GM23338 (cell line): ENCODE data around the gene FAM221A. TPM values are rescaled to one million over a fixed set of nuclear protein-coding genes. Genes with fewer than 3 reads are reported as not detected.

ENCODE experiments used
- ATAC-seq: fragments of 200-7000 bp; cut with Tn5 transposase; 3 replicates; pipeline ENCODE4 v1.9.1; 2020
- DNase-seq: peaks from one replicate; pipeline ENCODE4 v3.0.0-alpha.2; 2015; ENCODE audit warnings: low spot score
- H2AFZ ChIP-seq: fragments of 200-600 bp; sonication (generic); 2 replicates; pipeline ENCODE4 v1.8.0; 2016; ENCODE audit warnings: antibody characterized with exemption, mild to moderate bottlenecking, moderate library complexity
- H3F3A ChIP-seq: fragments of 200-600 bp; sonication (generic); replicated peaks from 2 replicates; pipeline ENCODE4 v1.8.0; 2017; ENCODE audit warnings: antibody characterized with exemption, mixed run types, low read depth
- H3K27ac ChIP-seq: fragments of 200-600 bp; sonication (generic); 2 replicates; pipeline ENCODE4 v1.6.1; 2016; ENCODE audit warnings: low read depth
- H3K27me3 ChIP-seq: fragments of 200-600 bp; sonication (generic); 2 replicates; pipeline ENCODE4 v1.8.0; 2016; ENCODE audit warnings: mild to moderate bottlenecking, mixed run types, moderate library complexity; ENCODE audit not compliant: insufficient read depth
- H3K36me3 ChIP-seq: fragments of 200-600 bp; sonication (generic); 2 replicates; pipeline ENCODE4 v1.8.0; 2016; ENCODE audit warnings: mild to moderate bottlenecking; ENCODE audit not compliant: insufficient read depth
- H3K4me1 ChIP-seq: fragments of 200-600 bp; sonication (generic); 2 replicates; pipeline ENCODE4 v1.8.0; 2016; ENCODE audit warnings: mild to moderate bottlenecking, moderate library complexity; ENCODE audit not compliant: insufficient read depth
- H3K4me2 ChIP-seq: fragments of 200-600 bp; sonication (generic); 2 replicates; pipeline ENCODE4 v1.7.1; 2017; ENCODE audit warnings: mixed run types
- H3K4me3 ChIP-seq: fragments of 200-600 bp; sonication (generic); 2 replicates; pipeline ENCODE4 v1.6.1; 2016; ENCODE audit warnings: mixed run types
- H3K79me2 ChIP-seq: fragments of 200-600 bp; sonication (generic); replicated peaks from 2 replicates; pipeline ENCODE4 v1.8.0; 2017; ENCODE audit warnings: mild to moderate bottlenecking; ENCODE audit not compliant: insufficient read depth
- H3K9me2 ChIP-seq: fragments of 200-600 bp; sonication (generic); 2 replicates; pipeline ENCODE4 v1.8.0; 2017; ENCODE audit not compliant: insufficient read depth
- H4K20me1 ChIP-seq: fragments of 200-600 bp; sonication (generic); replicated peaks from 2 replicates; pipeline ENCODE4 v1.8.0; 2017; ENCODE audit warnings: mild to moderate bottlenecking; ENCODE audit not compliant: insufficient read depth
- H3K27ac Mint-ChIP-seq: 2 replicates; pipeline ENCODE4 v1.8.0; 2020; ENCODE audit warnings: inconsistent platforms, mild to moderate bottlenecking, moderate library complexity, mixed read lengths
- H3K27me3 Mint-ChIP-seq: 3 replicates; pipeline ENCODE4 v1.8.0; 2022; ENCODE audit warnings: low read depth, mild to moderate bottlenecking, moderate library complexity, mixed read lengths, inconsistent platforms; ENCODE audit not compliant: insufficient read depth, poor library complexity
- H3K36me3 Mint-ChIP-seq: 3 replicates; pipeline ENCODE4 v1.8.0; 2021; ENCODE audit warnings: low read depth, mild to moderate bottlenecking, inconsistent platforms, moderate library complexity, mixed read lengths
- H3K4me1 Mint-ChIP-seq: 3 replicates; pipeline ENCODE4 v1.8.0; 2020; ENCODE audit warnings: mild to moderate bottlenecking, inconsistent platforms, mixed read lengths
- H3K4me3 Mint-ChIP-seq: 3 replicates; pipeline ENCODE4 v1.8.0; 2021; ENCODE audit warnings: moderate library complexity, mild to moderate bottlenecking, inconsistent platforms, mixed read lengths
- H3K9me3 Mint-ChIP-seq: 3 replicates; pipeline ENCODE4 v1.8.0; 2020; ENCODE audit warnings: moderate library complexity, mild to moderate bottlenecking, inconsistent platforms, mixed read lengths
- CREB1 ChIP-seq: fragments of 250-450 bp; sonication (Bioruptor Pico); IDR thresholded peaks from 2 replicates; pipeline ENCODE4 v1.5.0; 2020; ENCODE audit warnings: low read depth, mild to moderate bottlenecking, moderate library complexity
- EZH2 ChIP-seq: fragments of 200-600 bp; sonication (generic); IDR thresholded peaks from one replicate; pipeline ENCODE4 v1.8.0; 2017; ENCODE audit warnings: antibody characterized with exemption, mild to moderate bottlenecking, low read depth; ENCODE audit not compliant: unreplicated experiment
- EZH2phosphoT487 ChIP-seq: fragments of 200-600 bp; sonication (generic); IDR thresholded peaks from one replicate; pipeline ENCODE4 v1.8.1; 2018; ENCODE audit warnings: antibody characterized with exemption; ENCODE audit not compliant: unreplicated experiment
- JUNB ChIP-seq: IDR thresholded peaks from one replicate; pipeline ENCODE4 v1.6.1; 2016; ENCODE audit warnings: antibody characterized with exemption; ENCODE audit not compliant: unreplicated experiment
- NANOG ChIP-seq: IDR thresholded peaks from 2 replicates; pipeline ENCODE4 v1.6.1; 2016; ENCODE audit warnings: antibody characterized with exemption, borderline replicate concordance
- POLR2AphosphoS5 ChIP-seq: IDR thresholded peaks from 2 replicates; pipeline ENCODE4 v1.6.1; 2016; ENCODE audit warnings: antibody characterized with exemption, low read depth
- STAT1 ChIP-seq: IDR thresholded peaks from one replicate; pipeline ENCODE4 v1.6.1; 2016; ENCODE audit warnings: antibody characterized with exemption; ENCODE audit not compliant: unreplicated experiment
- ZNF114 ChIP-seq: fragments of 250-450 bp; sonication (Bioruptor Pico); IDR thresholded peaks from 2 replicates; pipeline ENCODE4 v1.5.0; 2020; ENCODE audit warnings: mild to moderate bottlenecking, moderate library complexity
- ZNF331 ChIP-seq: fragments of 250-450 bp; sonication (Bioruptor Pico); IDR thresholded peaks from 2 replicates; pipeline ENCODE4 v1.5.0; 2020; ENCODE audit warnings: low read depth, mild to moderate bottlenecking, moderate library complexity
- polyA plus RNA-seq: library from polyadenylated mRNA; unstranded; fragments of >200 nt; fragmentation: Nextera tagmentation; extraction: Ambion mirVana; gene quantifications from 2 replicates; pipeline ENCODE4 v1.2.1, GENCODE V29; 2016
- total RNA-seq: library from RNA; depleted of rRNA; stranded (reverse); fragments of >200 nt; shearing (Covaris generic); gene quantifications from 2 replicates; pipeline ENCODE4 v1.2.3, GENCODE V29; 2014
- TF ChIP-seq, protein P1 (sequence below), 2 experiments: fragments of 200-600 bp in 1 of 2; sonication (generic) in 1 of 2; conservative IDR thresholded peaks; 2 replicates each; pipeline versions ENCODE4 v1.5.1 to v1.6.1; 2016 to 2017; ENCODE audit warnings: antibody characterized with exemption in 2 of 2, low read depth in 2 of 2, mild to moderate bottlenecking in 2 of 2, moderate library complexity in 1 of 2
- TF ChIP-seq, protein P2 (sequence below): IDR thresholded peaks from one replicate; pipeline ENCODE4 v1.6.1; 2018; ENCODE audit warnings: antibody characterized with exemption; ENCODE audit not compliant: unreplicated experiment
- TF ChIP-seq, protein P3 (sequence below): IDR thresholded peaks from 2 replicates; pipeline ENCODE4 v1.6.1; 2016; ENCODE audit warnings: antibody characterized with exemption
- TF ChIP-seq, protein P4 (sequence below): fragments of 250-450 bp; sonication (Bioruptor Pico); IDR thresholded peaks from 2 replicates; pipeline ENCODE4 v1.5.0; 2020; ENCODE audit warnings: mild to moderate bottlenecking, moderate library complexity

FAM221A gene
- total and polyA plus RNA-seq, 2 experiments from 2014 or later, result 31.4 to 35.7 TPM

DNA sequence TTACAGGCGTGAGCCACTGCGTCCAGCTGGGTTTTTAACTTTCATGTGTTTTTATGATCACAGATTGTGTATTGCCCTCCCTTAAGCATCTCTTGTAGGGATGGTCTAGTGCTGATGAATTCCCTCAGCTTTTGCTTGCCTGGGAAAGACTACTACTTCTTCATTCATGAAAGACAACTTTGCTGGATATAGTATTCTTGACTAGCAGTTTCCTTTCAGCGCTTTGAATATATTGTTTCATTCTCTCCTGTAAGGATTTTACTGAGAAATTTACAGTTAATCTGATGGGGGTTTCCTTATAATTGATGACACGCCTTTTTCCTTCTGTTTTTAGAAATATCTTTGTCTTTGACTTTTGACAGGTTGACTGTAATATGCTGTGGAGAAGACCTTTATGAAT is 63.2 kb downstream of the FAM221A start:
- Histone ChIP-seq H3K4me2 (no peak overlapping the region), H2AFZ (no peak overlapping the region), H3K79me2 (no peaks in the 10 kb centered on the region), H3K36me3 (peaks cover 5% of the 10 kb centered on the region; the same call in 1 of the 2 replicates), H3K4me1 (no peaks in the 10 kb centered on the region), H3K27me3 (no peaks in the 10 kb centered on the region), H3F3A (no peaks in the 10 kb centered on the region), H4K20me1 (no peaks in the 10 kb centered on the region), H3K4me3 (no peak overlapping the region), H3K27ac (no peak overlapping the region), H3K9me2 (no peaks in the 10 kb centered on the region)
- DNase-seq (no peak), ATAC-seq (no peak)
- Mint-ChIP-seq H3K9me3 (peaks cover 46% of the 10 kb centered on the region), H3K4me1 (no peaks in the 10 kb centered on the region), H3K4me3 (no peak overlapping the region), H3K27me3 (peaks cover 3% of the 10 kb centered on the region), H3K27ac (no peak overlapping the region), H3K36me3 (peaks cover 33% of the 10 kb centered on the region)
- TF ChIP-seq POLR2AphosphoS5, result no peak
- no peak for TF ChIP-seq ZNF114 (CRISPR knock-in tag)
- TF ChIP-seq NANOG, result no peak
- no peak for TF ChIP-seq CREB1
- no peak for TF ChIP-seq EZH2
- TF ChIP-seq JUNB, result no peak
- TF ChIP-seq, protein P1, sequence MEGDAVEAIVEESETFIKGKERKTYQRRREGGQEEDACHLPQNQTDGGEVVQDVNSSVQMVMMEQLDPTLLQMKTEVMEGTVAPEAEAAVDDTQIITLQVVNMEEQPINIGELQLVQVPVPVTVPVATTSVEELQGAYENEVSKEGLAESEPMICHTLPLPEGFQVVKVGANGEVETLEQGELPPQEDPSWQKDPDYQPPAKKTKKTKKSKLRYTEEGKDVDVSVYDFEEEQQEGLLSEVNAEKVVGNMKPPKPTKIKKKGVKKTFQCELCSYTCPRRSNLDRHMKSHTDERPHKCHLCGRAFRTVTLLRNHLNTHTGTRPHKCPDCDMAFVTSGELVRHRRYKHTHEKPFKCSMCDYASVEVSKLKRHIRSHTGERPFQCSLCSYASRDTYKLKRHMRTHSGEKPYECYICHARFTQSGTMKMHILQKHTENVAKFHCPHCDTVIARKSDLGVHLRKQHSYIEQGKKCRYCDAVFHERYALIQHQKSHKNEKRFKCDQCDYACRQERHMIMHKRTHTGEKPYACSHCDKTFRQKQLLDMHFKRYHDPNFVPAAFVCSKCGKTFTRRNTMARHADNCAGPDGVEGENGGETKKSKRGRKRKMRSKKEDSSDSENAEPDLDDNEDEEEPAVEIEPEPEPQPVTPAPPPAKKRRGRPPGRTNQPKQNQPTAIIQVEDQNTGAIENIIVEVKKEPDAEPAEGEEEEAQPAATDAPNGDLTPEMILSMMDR (conservative IDR thresholded peaks at IDR 0.05; ENCODE audit: low read depth in 2 of 2), result no peak
- no peak for TF ChIP-seq EZH2phosphoT487
- no peak for TF ChIP-seq STAT1
- TF ChIP-seq, protein P2, sequence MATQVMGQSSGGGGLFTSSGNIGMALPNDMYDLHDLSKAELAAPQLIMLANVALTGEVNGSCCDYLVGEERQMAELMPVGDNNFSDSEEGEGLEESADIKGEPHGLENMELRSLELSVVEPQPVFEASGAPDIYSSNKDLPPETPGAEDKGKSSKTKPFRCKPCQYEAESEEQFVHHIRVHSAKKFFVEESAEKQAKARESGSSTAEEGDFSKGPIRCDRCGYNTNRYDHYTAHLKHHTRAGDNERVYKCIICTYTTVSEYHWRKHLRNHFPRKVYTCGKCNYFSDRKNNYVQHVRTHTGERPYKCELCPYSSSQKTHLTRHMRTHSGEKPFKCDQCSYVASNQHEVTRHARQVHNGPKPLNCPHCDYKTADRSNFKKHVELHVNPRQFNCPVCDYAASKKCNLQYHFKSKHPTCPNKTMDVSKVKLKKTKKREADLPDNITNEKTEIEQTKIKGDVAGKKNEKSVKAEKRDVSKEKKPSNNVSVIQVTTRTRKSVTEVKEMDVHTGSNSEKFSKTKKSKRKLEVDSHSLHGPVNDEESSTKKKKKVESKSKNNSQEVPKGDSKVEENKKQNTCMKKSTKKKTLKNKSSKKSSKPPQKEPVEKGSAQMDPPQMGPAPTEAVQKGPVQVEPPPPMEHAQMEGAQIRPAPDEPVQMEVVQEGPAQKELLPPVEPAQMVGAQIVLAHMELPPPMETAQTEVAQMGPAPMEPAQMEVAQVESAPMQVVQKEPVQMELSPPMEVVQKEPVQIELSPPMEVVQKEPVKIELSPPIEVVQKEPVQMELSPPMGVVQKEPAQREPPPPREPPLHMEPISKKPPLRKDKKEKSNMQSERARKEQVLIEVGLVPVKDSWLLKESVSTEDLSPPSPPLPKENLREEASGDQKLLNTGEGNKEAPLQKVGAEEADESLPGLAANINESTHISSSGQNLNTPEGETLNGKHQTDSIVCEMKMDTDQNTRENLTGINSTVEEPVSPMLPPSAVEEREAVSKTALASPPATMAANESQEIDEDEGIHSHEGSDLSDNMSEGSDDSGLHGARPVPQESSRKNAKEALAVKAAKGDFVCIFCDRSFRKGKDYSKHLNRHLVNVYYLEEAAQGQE, result no peak
- TF ChIP-seq, protein P3, sequence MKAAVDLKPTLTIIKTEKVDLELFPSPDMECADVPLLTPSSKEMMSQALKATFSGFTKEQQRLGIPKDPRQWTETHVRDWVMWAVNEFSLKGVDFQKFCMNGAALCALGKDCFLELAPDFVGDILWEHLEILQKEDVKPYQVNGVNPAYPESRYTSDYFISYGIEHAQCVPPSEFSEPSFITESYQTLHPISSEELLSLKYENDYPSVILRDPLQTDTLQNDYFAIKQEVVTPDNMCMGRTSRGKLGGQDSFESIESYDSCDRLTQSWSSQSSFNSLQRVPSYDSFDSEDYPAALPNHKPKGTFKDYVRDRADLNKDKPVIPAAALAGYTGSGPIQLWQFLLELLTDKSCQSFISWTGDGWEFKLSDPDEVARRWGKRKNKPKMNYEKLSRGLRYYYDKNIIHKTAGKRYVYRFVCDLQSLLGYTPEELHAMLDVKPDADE, result no peak
- TF ChIP-seq ZNF331, result no peak
- TF ChIP-seq, protein P4, sequence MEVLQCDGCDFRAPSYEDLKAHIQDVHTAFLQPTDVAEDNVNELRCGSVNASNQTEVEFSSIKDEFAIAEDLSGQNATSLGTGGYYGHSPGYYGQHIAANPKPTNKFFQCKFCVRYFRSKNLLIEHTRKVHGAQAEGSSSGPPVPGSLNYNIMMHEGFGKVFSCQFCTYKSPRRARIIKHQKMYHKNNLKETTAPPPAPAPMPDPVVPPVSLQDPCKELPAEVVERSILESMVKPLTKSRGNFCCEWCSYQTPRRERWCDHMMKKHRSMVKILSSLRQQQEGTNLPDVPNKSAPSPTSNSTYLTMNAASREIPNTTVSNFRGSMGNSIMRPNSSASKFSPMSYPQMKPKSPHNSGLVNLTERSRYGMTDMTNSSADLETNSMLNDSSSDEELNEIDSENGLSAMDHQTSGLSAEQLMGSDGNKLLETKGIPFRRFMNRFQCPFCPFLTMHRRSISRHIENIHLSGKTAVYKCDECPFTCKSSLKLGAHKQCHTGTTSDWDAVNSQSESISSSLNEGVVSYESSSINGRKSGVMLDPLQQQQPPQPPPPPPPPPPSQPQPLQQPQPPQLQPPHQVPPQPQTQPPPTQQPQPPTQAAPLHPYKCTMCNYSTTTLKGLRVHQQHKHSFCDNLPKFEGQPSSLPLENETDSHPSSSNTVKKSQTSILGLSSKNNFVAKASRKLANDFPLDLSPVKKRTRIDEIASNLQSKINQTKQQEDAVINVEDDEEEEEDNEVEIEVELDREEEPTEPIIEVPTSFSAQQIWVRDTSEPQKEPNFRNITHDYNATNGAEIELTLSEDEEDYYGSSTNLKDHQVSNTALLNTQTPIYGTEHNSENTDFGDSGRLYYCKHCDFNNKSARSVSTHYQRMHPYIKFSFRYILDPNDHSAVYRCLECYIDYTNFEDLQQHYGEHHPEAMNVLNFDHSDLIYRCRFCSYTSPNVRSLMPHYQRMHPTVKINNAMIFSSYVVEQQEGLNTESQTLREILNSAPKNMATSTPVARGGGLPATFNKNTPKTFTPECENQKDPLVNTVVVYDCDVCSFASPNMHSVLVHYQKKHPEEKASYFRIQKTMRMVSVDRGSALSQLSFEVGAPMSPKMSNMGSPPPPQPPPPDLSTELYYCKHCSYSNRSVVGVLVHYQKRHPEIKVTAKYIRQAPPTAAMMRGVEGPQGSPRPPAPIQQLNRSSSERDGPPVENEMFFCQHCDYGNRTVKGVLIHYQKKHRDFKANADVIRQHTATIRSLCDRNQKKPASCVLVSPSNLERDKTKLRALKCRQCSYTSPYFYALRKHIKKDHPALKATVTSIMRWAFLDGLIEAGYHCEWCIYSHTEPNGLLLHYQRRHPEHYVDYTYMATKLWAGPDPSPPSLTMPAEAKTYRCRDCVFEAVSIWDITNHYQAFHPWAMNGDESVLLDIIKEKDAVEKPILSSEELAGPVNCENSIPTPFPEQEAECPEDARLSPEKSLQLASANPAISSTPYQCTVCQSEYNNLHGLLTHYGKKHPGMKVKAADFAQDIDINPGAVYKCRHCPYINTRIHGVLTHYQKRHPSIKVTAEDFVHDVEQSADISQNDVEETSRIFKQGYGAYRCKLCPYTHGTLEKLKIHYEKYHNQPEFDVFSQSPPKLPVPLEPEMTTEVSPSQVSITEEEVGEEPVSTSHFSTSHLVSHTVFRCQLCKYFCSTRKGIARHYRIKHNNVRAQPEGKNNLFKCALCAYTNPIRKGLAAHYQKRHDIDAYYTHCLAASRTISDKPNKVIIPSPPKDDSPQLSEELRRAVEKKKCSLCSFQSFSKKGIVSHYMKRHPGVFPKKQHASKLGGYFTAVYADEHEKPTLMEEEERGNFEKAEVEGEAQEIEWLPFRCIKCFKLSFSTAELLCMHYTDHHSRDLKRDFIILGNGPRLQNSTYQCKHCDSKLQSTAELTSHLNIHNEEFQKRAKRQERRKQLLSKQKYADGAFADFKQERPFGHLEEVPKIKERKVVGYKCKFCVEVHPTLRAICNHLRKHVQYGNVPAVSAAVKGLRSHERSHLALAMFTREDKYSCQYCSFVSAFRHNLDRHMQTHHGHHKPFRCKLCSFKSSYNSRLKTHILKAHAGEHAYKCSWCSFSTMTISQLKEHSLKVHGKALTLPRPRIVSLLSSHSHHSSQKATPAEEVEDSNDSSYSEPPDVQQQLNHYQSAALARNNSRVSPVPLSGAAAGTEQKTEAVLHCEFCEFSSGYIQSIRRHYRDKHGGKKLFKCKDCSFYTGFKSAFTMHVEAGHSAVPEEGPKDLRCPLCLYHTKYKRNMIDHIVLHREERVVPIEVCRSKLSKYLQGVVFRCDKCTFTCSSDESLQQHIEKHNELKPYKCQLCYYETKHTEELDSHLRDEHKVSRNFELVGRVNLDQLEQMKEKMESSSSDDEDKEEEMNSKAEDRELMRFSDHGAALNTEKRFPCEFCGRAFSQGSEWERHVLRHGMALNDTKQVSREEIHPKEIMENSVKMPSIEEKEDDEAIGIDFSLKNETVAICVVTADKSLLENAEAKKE (CRISPR knock-in tag), result no peak
